Measurements from ENCODE around the gene PHOSPHO1. TPM values are rescaled to one million over a fixed set of nuclear protein-coding genes. Genes with fewer than 3 reads are reported as not detected.

PHOSPHO1 gene
- total RNA-seq (2016; rRNA removed; fragmentation: Illumina TruSeq; extraction: Trizol) (not detected in 2 replicates), polyA plus RNA-seq (2011; rRNA removed) (not detected in 2 replicates), polyA minus RNA-seq (2011; rRNA and poly(A)+ RNA removed; ENCODE audit: low replicate concordance) (0.72 TPM in 1 of 2 replicates, not detected in the other), Bru-seq, nascent RNA (not detected), BruChase-seq, experiment 1, labeled RNA remaining after a 6-hour chase (not detected), BruChase-seq, experiment 2, labeled RNA remaining after a 2-hour chase (not detected)
- not detected in 2 replicates for total RNA-seq (2016; cell fraction: cytosol; rRNA removed; fragmentation: Illumina TruSeq; extraction: Trizol; ENCODE audit: low read depth)
- total RNA-seq (2016; cell fraction: insoluble cytoplasmic fraction; rRNA removed; fragmentation: Illumina TruSeq; extraction: Trizol): not detected in 2 replicates
- not detected in 2 replicates for total RNA-seq (2016; cell fraction: membrane; rRNA removed; fragmentation: Illumina TruSeq; extraction: Trizol)
- not detected in 2 replicates for total RNA-seq (2016; cell fraction: nucleus; rRNA removed; fragmentation: Illumina TruSeq; extraction: Trizol)
- not detected in 2 replicates for polyA plus RNA-seq (2011; cell fraction: cytosol; rRNA removed)
- polyA plus RNA-seq (2011; cell fraction: nucleus; rRNA removed): not detected in 2 replicates
- polyA plus RNA-seq (2012): not detected in 2 replicates
- not detected in 2 replicates for polyA plus RNA-seq (2016; cell fraction: cytosol; fragmentation: Illumina TruSeq; extraction: Trizol; ENCODE audit: low read depth)
- polyA plus RNA-seq (2016; cell fraction: insoluble cytoplasmic fraction; fragmentation: Illumina TruSeq; extraction: Trizol; ENCODE audit: low read depth): not detected in 2 replicates
- 0.16 TPM in 1 of 2 replicates, not detected in the other for polyA plus RNA-seq (2016; cell fraction: membrane; fragmentation: Illumina TruSeq; extraction: Trizol; ENCODE audit: low read depth)
- not detected in 2 replicates for polyA plus RNA-seq (2016; cell fraction: nucleus; fragmentation: Illumina TruSeq; extraction: Trizol; ENCODE audit: insufficient read depth, low read depth)
- not detected in 2 replicates for polyA minus RNA-seq (2011; cell fraction: cytosol; rRNA and poly(A)+ RNA removed)
- polyA minus RNA-seq (2011; cell fraction: nucleus; rRNA and poly(A)+ RNA removed): not detected in 2 replicates
- long read RNA-seq, experiment 1: 0 reads
- long read RNA-seq, experiment 2: 0 reads

GRCh38 chr17:49230636-49231562 is at the start of gene PHOSPHO1:
Gene PHOSPHO1, minus strand, starts transcription at chr17:49230787. Its CDS starts 4,096 bp downstream, at chr17:49226691.
- ChIA-PET POLR2A (no interaction called here), CTCF (ENCODE audit: low intra/inter-chr PET ratio, low total read pairs) (no interaction called here)
- no peaks in the 10 kb centered on the region for H3K9me3 ChIP-seq (ENCODE audit: low read length)
- H3K27me3 ChIP-seq (ENCODE audit: control insufficient read depth in 1 of 2, insufficient read depth in 2 of 2, low read length in 2 of 2): peaks cover 2 to 45% of the 10 kb centered on the region in 2 experiments; a peak in 4 of 5 replicates
- peak within 1 kb of the TSS; percentile 84 for H3K4me2 ChIP-seq (ENCODE audit: low read depth, low read length)
- 7% methylated on average over 33 of the region's 58 CpGs for WGBS (ENCODE audit: low lambda C conversion rate)
- H3K79me2 ChIP-seq (ENCODE audit: insufficient read depth, low read length): no peaks in the 10 kb centered on the region
- peak; percentile 73 for DNase-seq (ENCODE audit: low spot score)
- peak within 1 kb of the TSS; percentile 41 to 74 (median 70) for H3K4me3 ChIP-seq (replicated peaks in 1 of 3; ENCODE audit: insufficient read depth in 1 of 3, low read depth in 2 of 3, low read length in 3 of 3)
- H4K20me1 ChIP-seq (ENCODE audit: insufficient read depth, low read length): no peaks in the 10 kb centered on the region
- peak; percentile 89 for ATAC-seq
- H2AFZ ChIP-seq (ENCODE audit: low read length): no peak within 1 kb of the TSS
- H3K4me1 ChIP-seq (ENCODE audit: insufficient read depth, low read length): peaks cover 30% of the 10 kb centered on the region
- H3K36me3 ChIP-seq (replicated peaks in 1 of 2; ENCODE audit: control insufficient read depth in 1 of 2, insufficient read depth in 2 of 2, low read length in 2 of 2): no peaks in the 10 kb centered on the region
- in situ Hi-C loops (cut with HindIII; ENCODE audit: extremely low pct_ligation_motif_present, low pct_unique_long_range_greater_than_20kb): no loop called here
- H3K9ac ChIP-seq (ENCODE audit: insufficient read depth, low read depth, low read length): peak within 1 kb of the TSS; percentile 3; the same call in 1 of the 2 replicates
- BruUV-seq (replicated peaks): no TSS peak
- H3K27ac ChIP-seq (ENCODE audit: extremely low read length, insufficient read depth, low read length): no peak within 1 kb of the TSS
- FAIRE-seq: no peak
- intact Hi-C loops (cut with micrococcal nuclease; ENCODE audit: unreplicated experiment): no loop called here
- TF ChIP-seq MAF1 (CRISPR knock-in tag; IDR thresholded peaks at IDR 0.05; ENCODE audit: borderline replicate concordance): no peak
- peak; percentile 52; the same call in 1 of the 2 replicates for TF ChIP-seq DRAP1 (CRISPR knock-in tag; IDR thresholded peaks at IDR 0.05)
- TF ChIP-seq RFX5 (IDR thresholded peaks at IDR 0.05; ENCODE audit: low read depth, low read length): peak; percentile 62
- no peak for TF ChIP-seq ZNF275 (CRISPR knock-in tag; IDR thresholded peaks at IDR 0.05; ENCODE audit: borderline replicate concordance)
- TF ChIP-seq MIER2 (CRISPR knock-in tag; IDR thresholded peaks at IDR 0.05): peak; percentile 31; the same call in 1 of the 2 replicates
- TF ChIP-seq PRDM4 (CRISPR knock-in tag; IDR thresholded peaks at IDR 0.05; ENCODE audit: borderline replicate concordance): no peak
- TF ChIP-seq JUNB (CRISPR knock-in tag; IDR thresholded peaks at IDR 0.05; ENCODE audit: borderline replicate concordance): no peak
- no peak for TF ChIP-seq STAT6 (CRISPR knock-in tag; IDR thresholded peaks at IDR 0.05; ENCODE audit: borderline replicate concordance)
- peak; percentile 60; the same call in 1 of the 2 replicates for TF ChIP-seq ZBTB7B (CRISPR knock-in tag; IDR thresholded peaks at IDR 0.05)
- no peak for TF ChIP-seq ASH2L (IDR thresholded peaks at IDR 0.05; ENCODE audit: insufficient read length, low read depth, low read length)
- TF ChIP-seq JUN (CRISPR knock-in tag; IDR thresholded peaks at IDR 0.05): no peak
